ENCODE results near the gene ANKRD55. TPM values are rescaled to one million over a fixed set of nuclear protein-coding genes. Genes with fewer than 3 reads are reported as not detected.

Gene ANKRD55
- total RNA-seq, 2 experiments from 2014 or later: not detected

DNA sequence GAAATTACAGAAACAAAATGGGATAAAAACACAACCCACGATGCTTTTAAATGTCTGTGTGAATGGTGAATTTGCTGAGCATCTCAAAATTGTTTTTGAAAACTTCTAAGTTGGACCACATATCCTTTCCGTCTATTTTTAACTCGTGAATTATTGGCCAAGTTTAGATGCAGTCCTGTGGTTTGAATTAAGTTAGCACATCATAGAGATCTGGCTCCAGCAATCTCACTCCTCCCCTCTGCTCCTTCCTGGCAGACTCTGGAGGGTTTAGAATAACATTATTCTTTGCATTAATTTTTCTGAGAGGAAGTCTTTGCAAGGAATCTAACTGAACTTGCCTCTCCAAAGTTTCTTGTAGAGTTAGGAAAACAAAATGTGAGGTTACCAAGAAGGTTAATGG is 14.5 kb upstream of the ANKRD55 start:
- no peak for TF ChIP-seq EZH2phosphoT487 (IDR thresholded peaks at IDR 0.05; ENCODE audit: borderline replicate concordance, low read depth, low read length)
- TF ChIP-seq, protein P1, sequence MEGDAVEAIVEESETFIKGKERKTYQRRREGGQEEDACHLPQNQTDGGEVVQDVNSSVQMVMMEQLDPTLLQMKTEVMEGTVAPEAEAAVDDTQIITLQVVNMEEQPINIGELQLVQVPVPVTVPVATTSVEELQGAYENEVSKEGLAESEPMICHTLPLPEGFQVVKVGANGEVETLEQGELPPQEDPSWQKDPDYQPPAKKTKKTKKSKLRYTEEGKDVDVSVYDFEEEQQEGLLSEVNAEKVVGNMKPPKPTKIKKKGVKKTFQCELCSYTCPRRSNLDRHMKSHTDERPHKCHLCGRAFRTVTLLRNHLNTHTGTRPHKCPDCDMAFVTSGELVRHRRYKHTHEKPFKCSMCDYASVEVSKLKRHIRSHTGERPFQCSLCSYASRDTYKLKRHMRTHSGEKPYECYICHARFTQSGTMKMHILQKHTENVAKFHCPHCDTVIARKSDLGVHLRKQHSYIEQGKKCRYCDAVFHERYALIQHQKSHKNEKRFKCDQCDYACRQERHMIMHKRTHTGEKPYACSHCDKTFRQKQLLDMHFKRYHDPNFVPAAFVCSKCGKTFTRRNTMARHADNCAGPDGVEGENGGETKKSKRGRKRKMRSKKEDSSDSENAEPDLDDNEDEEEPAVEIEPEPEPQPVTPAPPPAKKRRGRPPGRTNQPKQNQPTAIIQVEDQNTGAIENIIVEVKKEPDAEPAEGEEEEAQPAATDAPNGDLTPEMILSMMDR (conservative IDR thresholded peaks at IDR 0.05; ENCODE audit: low read length): no peak
- DNase-seq (ENCODE audit: low spot score): no peak
- Histone ChIP-seq H3K9me3 (ENCODE audit: low read length) (0 out of 2 replicates have a peak, but pooled peaks cover 4% of the 10 kb centered on the region), H3K4me1 (ENCODE audit: insufficient read depth, low read length, poor library complexity, severe bottlenecking) (no peaks in the 10 kb centered on the region), H3K4me3 (ENCODE audit: low read depth, low read length, poor library complexity, severe bottlenecking) (no peak overlapping the region), H4K20me1 (ENCODE audit: insufficient read depth, low read length) (no peaks in the 10 kb centered on the region), H3K9me2 (ENCODE audit: insufficient read depth, low read length) (no peaks in the 10 kb centered on the region), H3K4me2 (ENCODE audit: low read length) (no peak overlapping the region), H3K36me3 (ENCODE audit: insufficient read depth, low read length) (no peaks in the 10 kb centered on the region), H3K27ac (ENCODE audit: low read depth, low read length, poor library complexity, severe bottlenecking) (no peak overlapping the region), H2AFZ (ENCODE audit: low read length) (no peak overlapping the region), H3K79me2 (ENCODE audit: insufficient read depth, low read depth, low read length) (no peaks in the 10 kb centered on the region)
- CTCF ChIA-PET (ENCODE audit: unreplicated experiment): no interaction called here
- POLR2A ChIA-PET: no interaction called here
- intact Hi-C loops (cut with micrococcal nuclease; ENCODE audit: unreplicated experiment): no loop called here
- no TSS peak for BruUV-seq (replicated peaks)

DNA sequence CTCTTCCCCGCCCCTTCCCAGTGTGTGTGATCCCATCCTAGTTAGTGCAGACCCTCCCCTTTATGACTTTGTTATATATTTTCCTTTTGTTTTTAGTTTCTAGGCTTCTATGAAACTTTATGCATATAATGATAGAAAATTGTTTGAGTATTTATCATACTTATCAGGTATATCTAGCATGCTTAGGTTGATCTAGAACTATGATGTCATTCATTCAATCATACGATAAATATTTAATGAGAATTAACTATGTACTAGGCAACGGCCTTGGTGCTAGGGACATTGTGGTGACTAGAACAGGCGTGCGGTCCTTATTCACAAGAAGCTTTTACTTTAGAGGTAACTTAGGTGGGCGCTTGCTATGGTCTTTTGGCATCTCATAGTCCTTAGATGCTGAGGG is 13.6 kb upstream of the ANKRD55 start:
- Histone ChIP-seq H3K27ac (ENCODE audit: low read depth, low read length, poor library complexity, severe bottlenecking) (no peak overlapping the region), H3K36me3 (ENCODE audit: insufficient read depth, low read length) (no peaks in the 10 kb centered on the region), H2AFZ (ENCODE audit: low read length) (no peak overlapping the region), H3K79me2 (ENCODE audit: insufficient read depth, low read depth, low read length) (no peaks in the 10 kb centered on the region), H3K9me2 (ENCODE audit: insufficient read depth, low read length) (no peaks in the 10 kb centered on the region), H4K20me1 (ENCODE audit: insufficient read depth, low read length) (no peaks in the 10 kb centered on the region), H3K9me3 (ENCODE audit: low read length) (0 out of 2 replicates have a peak, but pooled peaks cover 4% of the 10 kb centered on the region), H3K4me3 (ENCODE audit: low read depth, low read length, poor library complexity, severe bottlenecking) (no peak overlapping the region), H3K4me1 (ENCODE audit: insufficient read depth, low read length, poor library complexity, severe bottlenecking) (no peaks in the 10 kb centered on the region), H3K4me2 (ENCODE audit: low read length) (no peak overlapping the region)
- ChIA-PET POLR2A (no interaction called here), CTCF (ENCODE audit: unreplicated experiment) (no interaction called here)
- intact Hi-C loops (cut with micrococcal nuclease; ENCODE audit: unreplicated experiment): no loop called here
- TF ChIP-seq, protein P1 (conservative IDR thresholded peaks at IDR 0.05; ENCODE audit: low read length): no peak
- no peak for TF ChIP-seq EZH2phosphoT487 (IDR thresholded peaks at IDR 0.05; ENCODE audit: borderline replicate concordance, low read depth, low read length)
- DNase-seq (ENCODE audit: low spot score): no peak
- no TSS peak for BruUV-seq (replicated peaks)

DNA sequence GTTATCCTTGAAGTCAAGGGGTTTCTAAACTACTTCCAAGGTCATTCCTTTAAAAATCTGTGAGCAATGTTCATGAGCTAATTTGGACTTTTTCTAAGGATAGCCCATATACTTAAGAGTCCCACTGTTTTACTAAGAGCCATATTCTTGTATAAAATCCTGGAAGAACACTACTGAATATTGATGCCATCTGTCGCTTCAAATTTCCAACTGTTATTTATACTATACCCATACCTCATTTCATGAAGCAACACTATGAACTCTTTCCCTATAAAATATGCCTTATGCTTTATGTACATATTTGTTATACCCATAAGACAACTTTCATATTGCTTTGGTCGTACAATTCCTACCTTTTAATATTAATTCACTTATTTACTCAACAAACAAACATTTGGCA is 12.4 kb upstream of the ANKRD55 start:
- no TSS peak for BruUV-seq (replicated peaks)
- intact Hi-C loops (cut with micrococcal nuclease; ENCODE audit: unreplicated experiment): no loop called here
- TF ChIP-seq, protein P1 (conservative IDR thresholded peaks at IDR 0.05; ENCODE audit: low read length): no peak
- TF ChIP-seq EZH2phosphoT487 (IDR thresholded peaks at IDR 0.05; ENCODE audit: borderline replicate concordance, low read depth, low read length): no peak

More for the DNA sequence above, 12.4 kb upstream of the ANKRD55 start:
- Histone ChIP-seq H3K9me2 (ENCODE audit: insufficient read depth, low read length) (no peaks in the 10 kb centered on the region), H3K36me3 (ENCODE audit: insufficient read depth, low read length) (no peaks in the 10 kb centered on the region), H4K20me1 (ENCODE audit: insufficient read depth, low read length) (no peaks in the 10 kb centered on the region), H3K9me3 (ENCODE audit: low read length) (0 out of 2 replicates have a peak, but pooled peaks cover 4% of the 10 kb centered on the region), H3K4me3 (ENCODE audit: low read depth, low read length, poor library complexity, severe bottlenecking) (no peak overlapping the region), H3K79me2 (ENCODE audit: insufficient read depth, low read depth, low read length) (no peaks in the 10 kb centered on the region), H3K4me1 (ENCODE audit: insufficient read depth, low read length, poor library complexity, severe bottlenecking) (no peaks in the 10 kb centered on the region), H3K27ac (ENCODE audit: low read depth, low read length, poor library complexity, severe bottlenecking) (no peak overlapping the region), H2AFZ (ENCODE audit: low read length) (no peak overlapping the region), H3K4me2 (ENCODE audit: low read length) (no peak overlapping the region)
- DNase-seq (ENCODE audit: low spot score): no peak
- ChIA-PET CTCF (ENCODE audit: unreplicated experiment) (interaction anchor here (0.6 kb wide), 1 partner anchor 1075 kb away, joined by 3 read pairs; no protein-coding TSS in a partner anchor), POLR2A (interaction anchor here (0.6 kb wide), 1 partner anchor 856 kb away, joined by 3 read pairs; no protein-coding TSS in a partner anchor)
